Right atrium auricular region (tissue), 2 donors: ENCODE data around the gene UGT2B28. TPM values are rescaled to one million over a fixed set of nuclear protein-coding genes. Genes with fewer than 3 reads are reported as not detected.
A peak's percentile ranks its signal among the peaks of the same experiment; 100 is the strongest.
"Not testable (repeated sequence)": the region's sequence is repeated elsewhere in the genome, so short reads cannot be mapped to it uniquely, and the experiment has no call there.

Experiments used
- DNase-seq: peaks from one replicate; pipeline ENCODE4 v3.0.0-alpha.2; 2019; ENCODE audit warnings: low spot score
- H3K27ac ChIP-seq, 2 donors: fragments of 200-600 bp; sonication (generic); 1 replicate in 1 of 2; 2 replicates in 1 of 2; pipeline ENCODE4 v1.5.1; 2016 to 2019
- H3K27me3 ChIP-seq, 2 donors: fragments of 200-600 bp; sonication (generic); one replicate each; pipeline versions ENCODE4 v1.5.1 to v1.6.0; 2017 to 2019
- H3K36me3 ChIP-seq: fragments of 200-600 bp; sonication (generic); one replicate; pipeline ENCODE4 v1.5.1; 2016
- H3K4me1 ChIP-seq, 2 donors: fragments of 200-600 bp; sonication (generic); one replicate each; pipeline versions ENCODE4 v1.5.1 to v1.6.0; 2017 to 2019
- H3K4me3 ChIP-seq, 2 donors: fragments of 200-600 bp; sonication (generic); 1 replicate in 1 of 2; 2 replicates in 1 of 2; pipeline ENCODE4 v1.5.1; 2017 to 2019; ENCODE audit warnings: mild to moderate bottlenecking in 1 of 2, moderate library complexity in 1 of 2
- H3K9me3 ChIP-seq, 2 donors: fragments of 200-600 bp; sonication (generic); one replicate each; pipeline ENCODE4 v1.5.1; 2019
- total RNA-seq, 2 donors: library from RNA; depleted of rRNA; stranded (reverse); fragments of >200 nt; gene quantifications; one replicate each; pipeline ENCODE4 v1.1.0, GENCODE V29; 2016
- TF ChIP-seq, protein P1 (sequence below), 2 donors: fragments of 200-600 bp; sonication (generic); IDR thresholded peaks; one replicate each; pipeline ENCODE4 v1.5.1; 2019; ENCODE audit warnings: antibody characterized with exemption in 2 of 2

The UGT2B28 gene
- total RNA-seq, 2 donors from 2014 or later: not detected

DNA sequence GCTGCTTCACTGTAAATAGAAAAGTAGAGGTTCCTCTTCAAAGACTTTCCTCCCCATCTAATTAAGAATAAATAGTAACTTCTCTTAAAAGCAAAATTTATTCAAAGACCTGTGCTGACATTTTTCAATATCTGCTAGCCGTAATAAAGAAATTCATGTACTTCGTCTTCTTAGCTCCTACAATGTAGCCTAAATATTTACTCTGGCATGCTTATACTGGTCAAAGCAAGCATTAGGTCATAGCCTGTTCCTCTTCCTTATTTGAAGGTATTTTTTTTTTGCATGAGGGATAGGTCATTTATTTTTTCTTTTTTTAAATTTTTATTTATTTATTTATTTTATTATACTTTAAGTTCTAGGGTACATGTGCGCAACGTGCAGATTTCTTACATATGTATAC is 30.0 kb downstream of the UGT2B28 start:
- not testable (repeated sequence) for H3K9me3 ChIP-seq, H3K27me3 ChIP-seq, DNase-seq, H3K36me3 ChIP-seq, H3K4me1 ChIP-seq, H3K27ac ChIP-seq, H3K4me3 ChIP-seq

DNA sequence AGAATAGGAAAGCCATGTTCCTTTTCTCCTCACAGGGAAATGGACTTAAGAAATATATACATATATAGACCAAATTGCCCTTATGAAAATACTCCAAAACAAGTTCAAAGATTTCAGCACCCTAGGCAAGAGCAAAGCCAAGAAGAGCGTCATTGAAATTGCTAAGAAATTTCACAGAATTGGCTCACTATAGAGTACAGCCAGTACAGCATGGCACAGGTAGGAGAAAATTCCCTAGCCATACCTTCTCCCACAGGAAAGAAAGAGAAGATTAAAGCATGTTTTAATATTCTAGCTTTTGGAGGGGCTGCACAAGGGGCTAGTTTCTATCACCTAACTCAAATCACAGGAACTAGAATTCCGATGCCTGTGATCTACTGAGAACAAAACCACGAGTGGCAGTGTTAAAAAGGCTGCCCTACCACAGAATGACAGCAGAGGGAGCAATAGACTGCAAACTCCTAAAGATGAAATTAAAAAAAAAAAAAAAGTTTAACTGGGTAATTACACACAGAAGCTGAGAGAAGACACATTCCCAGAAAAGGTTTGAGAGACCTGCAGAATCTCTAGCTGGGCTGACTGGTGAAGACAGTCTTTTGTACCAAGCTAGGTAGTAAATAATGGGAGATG is 37.5 kb downstream of the UGT2B28 start:
- not testable (repeated sequence) for H3K36me3 ChIP-seq, H3K4me3 ChIP-seq, H3K27ac ChIP-seq, H3K27me3 ChIP-seq, H3K4me1 ChIP-seq, DNase-seq, H3K9me3 ChIP-seq
- TF ChIP-seq, protein P1, sequence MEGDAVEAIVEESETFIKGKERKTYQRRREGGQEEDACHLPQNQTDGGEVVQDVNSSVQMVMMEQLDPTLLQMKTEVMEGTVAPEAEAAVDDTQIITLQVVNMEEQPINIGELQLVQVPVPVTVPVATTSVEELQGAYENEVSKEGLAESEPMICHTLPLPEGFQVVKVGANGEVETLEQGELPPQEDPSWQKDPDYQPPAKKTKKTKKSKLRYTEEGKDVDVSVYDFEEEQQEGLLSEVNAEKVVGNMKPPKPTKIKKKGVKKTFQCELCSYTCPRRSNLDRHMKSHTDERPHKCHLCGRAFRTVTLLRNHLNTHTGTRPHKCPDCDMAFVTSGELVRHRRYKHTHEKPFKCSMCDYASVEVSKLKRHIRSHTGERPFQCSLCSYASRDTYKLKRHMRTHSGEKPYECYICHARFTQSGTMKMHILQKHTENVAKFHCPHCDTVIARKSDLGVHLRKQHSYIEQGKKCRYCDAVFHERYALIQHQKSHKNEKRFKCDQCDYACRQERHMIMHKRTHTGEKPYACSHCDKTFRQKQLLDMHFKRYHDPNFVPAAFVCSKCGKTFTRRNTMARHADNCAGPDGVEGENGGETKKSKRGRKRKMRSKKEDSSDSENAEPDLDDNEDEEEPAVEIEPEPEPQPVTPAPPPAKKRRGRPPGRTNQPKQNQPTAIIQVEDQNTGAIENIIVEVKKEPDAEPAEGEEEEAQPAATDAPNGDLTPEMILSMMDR (IDR thresholded peaks at IDR 0.05): peak; percentile 25 to 58

- Histone ChIP-seq H3K27ac (no peak overlapping the region), H3K4me1 (no peaks in the 10 kb centered on the region), H3K9me3 (no peaks in the 10 kb centered on the region), H3K36me3 (no peaks in the 10 kb centered on the region), H3K4me3 (no peak overlapping the region), H3K27me3 (no peaks in the 10 kb centered on the region)
- DNase-seq: no peak
- TF ChIP-seq, protein P1 (IDR thresholded peaks at IDR 0.05): no peak
Observed at GRCh38 chr4:69321153-69321729, 41.0 kb downstream of the UGT2B28 start.

DNA sequence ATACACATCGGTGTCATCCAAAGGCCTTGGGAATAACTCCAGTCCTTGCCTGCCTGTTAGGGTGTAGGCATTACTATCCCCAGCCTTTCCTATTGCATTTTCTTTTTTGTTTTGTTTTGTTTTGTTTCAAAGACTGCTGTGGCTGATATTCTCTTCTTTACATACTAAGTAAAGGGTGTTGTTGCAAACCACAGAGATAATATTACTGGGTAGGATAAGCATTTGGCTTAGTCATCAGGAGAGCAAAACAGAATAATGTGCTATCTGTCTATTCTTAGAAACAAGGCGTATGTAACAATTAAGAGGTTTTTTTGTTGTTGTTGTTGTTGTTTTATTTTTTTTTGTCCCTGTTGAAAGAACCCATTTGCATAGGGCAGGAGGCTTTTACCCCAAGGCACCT is 41.8 kb downstream of the UGT2B28 start:
- Histone ChIP-seq H3K4me3 (no peak overlapping the region), H3K27ac (no peak overlapping the region), H3K9me3 (no peaks in the 10 kb centered on the region), H3K4me1 (no peaks in the 10 kb centered on the region), H3K27me3 (no peaks in the 10 kb centered on the region), H3K36me3 (no peaks in the 10 kb centered on the region)
- TF ChIP-seq, protein P1 (IDR thresholded peaks at IDR 0.05): no peak
- no peak for DNase-seq

DNA sequence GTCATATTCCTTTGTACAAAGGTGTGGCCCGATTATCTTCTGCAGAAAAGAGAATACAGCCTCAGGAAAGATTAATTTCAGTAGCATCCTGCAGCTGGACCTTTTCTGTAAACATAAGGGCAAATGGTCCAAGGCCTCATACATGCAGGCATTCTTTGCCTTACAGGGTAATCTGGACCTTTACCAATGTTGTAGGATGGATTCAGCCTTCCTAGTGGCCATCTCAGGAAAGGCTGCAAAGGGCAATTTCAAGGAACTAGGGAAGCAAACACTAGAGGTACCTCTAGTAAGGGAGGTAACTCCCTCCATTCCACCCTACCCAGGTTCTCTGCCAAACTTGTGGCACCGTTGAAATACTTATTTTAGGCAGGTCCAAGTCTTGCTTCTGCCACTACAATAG is 43.0 kb downstream of the UGT2B28 start:
- TF ChIP-seq, protein P1 (IDR thresholded peaks at IDR 0.05): no peak
- H3K36me3 ChIP-seq: no peaks in the 10 kb centered on the region
- H3K4me1 ChIP-seq: no peaks in the 10 kb centered on the region

GRCh38 chr4:69330345-69331047 is 50.2 kb downstream of the UGT2B28 start:
- TF ChIP-seq, protein P1 (IDR thresholded peaks at IDR 0.05): no peak
- Histone ChIP-seq H3K4me1 (no peaks in the 10 kb centered on the region), H3K9me3 (no peaks in the 10 kb centered on the region), H3K36me3 (no peaks in the 10 kb centered on the region), H3K27me3 (no peaks in the 10 kb centered on the region), H3K27ac (no peak overlapping the region), H3K4me3 (no peak overlapping the region)
- no peak for DNase-seq

More for the DNA sequence above, 43.0 kb downstream of the UGT2B28 start:
- DNase-seq: no peak
- Histone ChIP-seq H3K9me3 (no peaks in the 10 kb centered on the region), H3K27ac (no peak overlapping the region), H3K4me3 (no peak overlapping the region), H3K27me3 (no peaks in the 10 kb centered on the region)

GRCh38 chr4:69331304-69331703 is 51.0 kb downstream of the UGT2B28 start:
- not testable (repeated sequence) for H3K4me3 ChIP-seq, H3K4me1 ChIP-seq, DNase-seq, H3K36me3 ChIP-seq, H3K27ac ChIP-seq, H3K9me3 ChIP-seq, H3K27me3 ChIP-seq

- not testable (repeated sequence) for H3K27me3 ChIP-seq, H3K4me1 ChIP-seq, H3K9me3 ChIP-seq, H3K27ac ChIP-seq, H3K36me3 ChIP-seq, DNase-seq, H3K4me3 ChIP-seq
Observed at GRCh38 chr4:69335485-69335884, 55.2 kb downstream of the UGT2B28 start.

- not testable (repeated sequence) for H3K27ac ChIP-seq, H3K4me3 ChIP-seq, H3K27me3 ChIP-seq, DNase-seq, H3K4me1 ChIP-seq, H3K36me3 ChIP-seq, H3K9me3 ChIP-seq
Observed at GRCh38 chr4:69343114-69343513, 62.8 kb downstream of the UGT2B28 start.
